Activated CD8-positive, alpha-beta T cell treated with anti-CD3 and anti-CD28 coated beads for 36 hours (primary cell): ENCODE results near the gene TTC39C. TPM values are rescaled to one million over a fixed set of nuclear protein-coding genes. Genes with fewer than 3 reads are reported as not detected.
A peak's percentile ranks its signal among the peaks of the same experiment; 100 is the strongest.

Experiments
- ATAC-seq: fragments of 200-7000 bp; cut with Tn5 transposase; one replicate; pipeline ENCODE4 v1.10.0; 2021; ENCODE audit warnings: mild to moderate bottlenecking, moderate library complexity
- CTCF ChIA-PET: fragments of 350-600 bp; sonication (Branson Sonifier 250); formaldehyde crosslinking; loops from one replicate; lab custom pipeline; 2021; ENCODE audit warnings: antibody characterized with exemption; lab: Charles Lee
- POLR2A ChIA-PET: fragments of 350-600 bp; sonication (Branson Sonifier 250); formaldehyde crosslinking; loops from one replicate; lab custom pipeline; 2021; ENCODE audit warnings: antibody characterized with exemption; lab: Charles Lee
- DNase-seq: peaks from one replicate; pipeline ENCODE4 v3.0.0-alpha.2; 2020
- H3K27ac Mint-ChIP-seq: one replicate; pipeline ENCODE4 v1.8.0; 2021; ENCODE audit warnings: mild to moderate bottlenecking, mixed read lengths
- H3K27me3 Mint-ChIP-seq: one replicate; pipeline ENCODE4 v1.8.0; 2021; ENCODE audit warnings: mixed read lengths
- H3K36me3 Mint-ChIP-seq: one replicate; pipeline ENCODE4 v1.8.0; 2021; ENCODE audit warnings: low read depth, mixed read lengths
- H3K4me1 Mint-ChIP-seq: one replicate; pipeline ENCODE4 v1.8.0; 2021; ENCODE audit warnings: low read depth, mixed read lengths
- H3K4me3 Mint-ChIP-seq: one replicate; pipeline ENCODE4 v1.8.0; 2021; ENCODE audit warnings: mild to moderate bottlenecking, moderate library complexity, mixed read lengths
- H3K9me3 Mint-ChIP-seq: one replicate; pipeline ENCODE4 v1.8.0; 2021; ENCODE audit warnings: mixed read lengths
- CTCF ChIP-seq: fragments of 200-600 bp; IDR thresholded peaks from one replicate; pipeline ENCODE4 v1.8.0; 2022; ENCODE audit warnings: antibody characterized with exemption, mild to moderate bottlenecking
- intact Hi-C: fragments of 100-400 bp; cut with micrococcal nuclease; formaldehyde crosslinking; loops from one replicate; pipeline ENCODE4 v1.10.0; 2022
- total RNA-seq, 2 experiments: library from RNA; stranded (reverse); gene quantifications; one replicate each; pipeline ENCODE4 v1.2.3, GENCODE V29; 2021

Gene TTC39C
- total RNA-seq, 2 experiments from 2014 or later = 37.9 to 43.0 TPM

GRCh38 chr18:24064391-24065100 lies 50.0 kb downstream of the TTC39C start:
- H3K9me3 Mint-ChIP-seq = no peaks in the 10 kb centered on the region
- intact Hi-C loops = no loop called here
- ATAC-seq = no peak
- POLR2A ChIA-PET = interaction anchor here (0.9 kb wide), 2 partner anchors 12 to 52 kb away, joined by 3 read pairs; no protein-coding TSS in a partner anchor
- peaks cover 24% of the 10 kb centered on the region for H3K36me3 Mint-ChIP-seq
- DNase-seq = no peak
- TF ChIP-seq CTCF = no peak
- CTCF ChIA-PET = no interaction called here
- peak overlapping the region; percentile 50 for H3K27ac Mint-ChIP-seq
- H3K4me1 Mint-ChIP-seq = peaks cover 61% of the 10 kb centered on the region
- no peaks in the 10 kb centered on the region for H3K27me3 Mint-ChIP-seq
- H3K4me3 Mint-ChIP-seq = no peak overlapping the region

- CTCF ChIA-PET = interaction anchor here (1.3 kb wide), 1 partner anchor 10 kb away, joined by 3 read pairs; no protein-coding TSS in a partner anchor
- peak overlapping the region; percentile 58 for H3K27ac Mint-ChIP-seq
- no peaks in the 10 kb centered on the region for H3K9me3 Mint-ChIP-seq
- no peak overlapping the region for H3K4me3 Mint-ChIP-seq
- no peak for TF ChIP-seq CTCF
- POLR2A ChIA-PET = interaction anchor here (0.8 to 1.2 kb wide), 4 partner anchors 10 to 53 kb away, joined by 3 read pairs; no protein-coding TSS in a partner anchor
- DNase-seq (no peak), ATAC-seq (no peak)
- H3K36me3 Mint-ChIP-seq = peaks cover 27% of the 10 kb centered on the region
- intact Hi-C loops = no loop called here
- peaks cover 61% of the 10 kb centered on the region for H3K4me1 Mint-ChIP-seq
- H3K27me3 Mint-ChIP-seq = no peaks in the 10 kb centered on the region
These were observed 51.4 kb downstream of the TTC39C start for GRCh38 chr18:24065906-24066305.

- intact Hi-C loops = no loop called here
- Mint-ChIP-seq H3K4me3 (no peak overlapping the region), H3K9me3 (no peaks in the 10 kb centered on the region), H3K27ac (no peak overlapping the region), H3K36me3 (peaks cover 38% of the 10 kb centered on the region), H3K27me3 (no peaks in the 10 kb centered on the region), H3K4me1 (peaks cover 39% of the 10 kb centered on the region)
- ATAC-seq = no peak
- ChIA-PET POLR2A (interaction anchor here (1.3 kb wide), 1 partner anchor 54 kb away, joined by 3 read pairs; no protein-coding TSS in a partner anchor), CTCF (interaction anchor here (1.5 kb wide), 1 partner anchor 99 kb away, joined by 4 read pairs; no protein-coding TSS in a partner anchor)
- no peak for DNase-seq
- no peak for TF ChIP-seq CTCF
These were observed 54.6 kb downstream of the TTC39C start for GRCh38 chr18:24068945-24069693.

GRCh38 chr18:24071029-24071428 lies 56.5 kb downstream of the TTC39C start:
- ChIA-PET CTCF (interaction anchor here (1.3 kb wide), 1 partner anchor 10 kb away, joined by 3 read pairs; no protein-coding TSS in a partner anchor), POLR2A (interaction anchor here (1.0 kb wide), 1 partner anchor 57 kb away, joined by 3 read pairs; the partner anchor contains the start of gene TTC39C)
- Mint-ChIP-seq H3K27ac (no peak overlapping the region), H3K36me3 (peaks cover 43% of the 10 kb centered on the region), H3K27me3 (no peaks in the 10 kb centered on the region), H3K4me1 (peaks cover 28% of the 10 kb centered on the region), H3K4me3 (no peak overlapping the region), H3K9me3 (peaks cover 2% of the 10 kb centered on the region)
- ATAC-seq (no peak), DNase-seq (no peak)
- intact Hi-C loops = no loop called here
- TF ChIP-seq CTCF = no peak
